ENCODE data around the gene EDA. TPM values are rescaled to one million over a fixed set of nuclear protein-coding genes. Genes with fewer than 3 reads are reported as not detected.

EDA gene
- total RNA-seq, 2 experiments from 2014 or later: 1.8 to 3.9 TPM

GRCh38 chrX:70001269-70001668 lies 385.4 kb downstream of the EDA start:
- TF ChIP-seq EZH2phosphoT487 (IDR thresholded peaks at IDR 0.05; ENCODE audit: borderline replicate concordance, low read depth, low read length) (no peak), CTCF (conservative IDR thresholded peaks at IDR 0.05; ENCODE audit: low read length) (no peak)
- intact Hi-C loops (cut with micrococcal nuclease; ENCODE audit: unreplicated experiment): no loop called here
- Histone ChIP-seq H3K79me2 (ENCODE audit: insufficient read depth, low read depth, low read length) (no peaks in the 10 kb centered on the region), H2AFZ (ENCODE audit: low read length) (no peak overlapping the region), H3K9me2 (ENCODE audit: insufficient read depth, low read length) (no peaks in the 10 kb centered on the region), H3K4me1 (ENCODE audit: insufficient read depth, low read length, poor library complexity, severe bottlenecking) (no peaks in the 10 kb centered on the region), H3K9me3 (ENCODE audit: low read length) (no peaks in the 10 kb centered on the region), H3K4me2 (ENCODE audit: low read length) (no peak overlapping the region), H4K20me1 (ENCODE audit: insufficient read depth, low read length) (no peaks in the 10 kb centered on the region), H3K36me3 (ENCODE audit: insufficient read depth, low read length) (no peaks in the 10 kb centered on the region), H3K27ac (ENCODE audit: low read depth, low read length, poor library complexity, severe bottlenecking) (no peak overlapping the region), H3K4me3 (ENCODE audit: low read depth, low read length, poor library complexity, severe bottlenecking) (no peak overlapping the region)
- POLR2A ChIA-PET: no interaction called here
- CTCF ChIA-PET (ENCODE audit: unreplicated experiment): no interaction called here
- no peak for DNase-seq (ENCODE audit: low spot score)
- BruUV-seq (replicated peaks): no TSS peak

- no peak for DNase-seq (ENCODE audit: low spot score)
- intact Hi-C loops (cut with micrococcal nuclease; ENCODE audit: unreplicated experiment): no loop called here
- H3K79me2 ChIP-seq (ENCODE audit: insufficient read depth, low read depth, low read length): no peaks in the 10 kb centered on the region
- no peaks in the 10 kb centered on the region for H4K20me1 ChIP-seq (ENCODE audit: insufficient read depth, low read length)
- no peak overlapping the region for H3K27ac ChIP-seq (ENCODE audit: low read depth, low read length, poor library complexity, severe bottlenecking)
- no peak overlapping the region for H3K4me3 ChIP-seq (ENCODE audit: low read depth, low read length, poor library complexity, severe bottlenecking)
- H3K4me1 ChIP-seq (ENCODE audit: insufficient read depth, low read length, poor library complexity, severe bottlenecking): no peaks in the 10 kb centered on the region
- TF ChIP-seq CTCF (conservative IDR thresholded peaks at IDR 0.05; ENCODE audit: low read length) (no peak), EZH2phosphoT487 (IDR thresholded peaks at IDR 0.05; ENCODE audit: borderline replicate concordance, low read depth, low read length) (no peak)
- BruUV-seq (replicated peaks): no TSS peak
- no peaks in the 10 kb centered on the region for H3K9me2 ChIP-seq (ENCODE audit: insufficient read depth, low read length)
- H2AFZ ChIP-seq (ENCODE audit: low read length): no peak overlapping the region
- H3K9me3 ChIP-seq (ENCODE audit: low read length): no peaks in the 10 kb centered on the region
- CTCF ChIA-PET (ENCODE audit: unreplicated experiment): no interaction called here
- H3K4me2 ChIP-seq (ENCODE audit: low read length): no peak overlapping the region
- H3K36me3 ChIP-seq (ENCODE audit: insufficient read depth, low read length): no peaks in the 10 kb centered on the region
- POLR2A ChIA-PET: no interaction called here
Observed at GRCh38 chrX:70001708-70002341, 385.9 kb downstream of the EDA start.

- ChIA-PET POLR2A (interaction anchor here (0.7 kb wide), 1 partner anchor 269 kb away, joined by 3 read pairs; no protein-coding TSS in a partner anchor), CTCF (ENCODE audit: unreplicated experiment) (no interaction called here)
- no peak overlapping the region for H2AFZ ChIP-seq (ENCODE audit: low read length)
- H3K4me3 ChIP-seq (ENCODE audit: low read depth, low read length, poor library complexity, severe bottlenecking): no peak overlapping the region
- H3K27ac ChIP-seq (ENCODE audit: low read depth, low read length, poor library complexity, severe bottlenecking): no peak overlapping the region
- H4K20me1 ChIP-seq (ENCODE audit: insufficient read depth, low read length): no peaks in the 10 kb centered on the region
- H3K4me1 ChIP-seq (ENCODE audit: insufficient read depth, low read length, poor library complexity, severe bottlenecking): no peaks in the 10 kb centered on the region
- BruUV-seq (replicated peaks): no TSS peak
- DNase-seq (ENCODE audit: low spot score): no peak
- TF ChIP-seq EZH2phosphoT487 (IDR thresholded peaks at IDR 0.05; ENCODE audit: borderline replicate concordance, low read depth, low read length): no peak
- TF ChIP-seq CTCF (conservative IDR thresholded peaks at IDR 0.05; ENCODE audit: low read length): no peak
- no peaks in the 10 kb centered on the region for H3K79me2 ChIP-seq (ENCODE audit: insufficient read depth, low read depth, low read length)
- no peaks in the 10 kb centered on the region for H3K36me3 ChIP-seq (ENCODE audit: insufficient read depth, low read length)
- H3K9me2 ChIP-seq (ENCODE audit: insufficient read depth, low read length): no peaks in the 10 kb centered on the region
- no peak overlapping the region for H3K4me2 ChIP-seq (ENCODE audit: low read length)
- no peaks in the 10 kb centered on the region for H3K9me3 ChIP-seq (ENCODE audit: low read length)
- intact Hi-C loops (cut with micrococcal nuclease; ENCODE audit: unreplicated experiment): no loop called here
Observed at GRCh38 chrX:70007946-70008345, 392.0 kb downstream of the EDA start.

Data from OCI-LY7 (cell line).